Measurements from ENCODE around the gene IFI6. TPM values are rescaled to one million over a fixed set of nuclear protein-coding genes. Genes with fewer than 3 reads are reported as not detected.
A peak's percentile ranks its signal among the peaks of the same experiment; 100 is the strongest.

IFI6 gene
- total RNA-seq, 1 experiment from 2014 or later, result 14.8 TPM

DNA sequence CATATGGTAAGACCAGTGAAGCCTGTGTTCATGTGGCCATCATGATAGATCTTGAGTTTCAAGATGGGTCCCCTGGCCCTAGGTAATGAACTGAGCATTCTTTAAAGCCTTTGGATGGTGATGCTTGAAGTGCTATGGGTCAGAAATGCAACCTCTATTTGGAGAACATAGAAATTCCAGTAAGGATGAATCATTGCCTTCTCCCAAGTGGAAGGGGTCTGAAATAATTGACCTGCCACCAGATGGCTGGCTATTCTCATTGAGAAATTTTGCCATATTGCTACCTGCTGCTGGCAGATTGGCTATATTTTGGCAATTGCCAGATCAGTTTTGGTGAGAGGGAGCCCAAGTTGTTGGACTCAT lies 739 bp upstream of the IFI6 start:
- peak overlapping the region; percentile 77 for H3K4me2 ChIP-seq (ENCODE audit: low read length)
- CTCF ChIA-PET, result interaction anchor here (0.8 to 1.1 kb wide), 4 partner anchors 10 to 1205 kb away, joined by 3 to 4 read pairs (median 3); no protein-coding TSS in a partner anchor

DNA sequence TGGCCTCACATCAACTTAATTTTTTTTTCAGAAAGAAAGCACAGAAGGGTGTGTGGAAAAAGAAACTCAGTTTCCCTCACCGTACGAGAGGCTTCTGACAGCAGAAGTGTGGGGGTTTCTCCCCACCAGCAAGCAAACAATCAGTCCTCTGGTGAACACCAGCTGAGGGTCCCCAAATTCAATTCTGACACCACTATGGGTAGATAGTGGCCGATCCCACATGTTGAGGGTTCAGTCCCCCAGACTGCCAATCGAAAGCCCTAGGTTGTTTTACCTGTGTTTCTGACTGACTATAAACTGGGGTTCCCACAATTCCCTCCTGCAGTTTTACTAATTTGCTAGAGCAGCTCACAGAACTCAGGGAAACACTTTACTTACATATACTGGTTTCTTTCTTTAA lies 2.1 kb downstream of the IFI6 start:
- Histone ChIP-seq H3K27ac (ENCODE audit: low read depth, low read length) (no peak overlapping the region), H3K9me3 (ENCODE audit: control insufficient read depth in 1 of 2, insufficient read depth in 1 of 2, low read depth in 1 of 2, low read length in 2 of 2) (no peaks in the 10 kb centered on the region), H4K20me1 (ENCODE audit: insufficient read depth) (no peaks in the 10 kb centered on the region), H3K9ac (ENCODE audit: low read length) (no peak overlapping the region), H3K4me1 (ENCODE audit: control insufficient read depth in 1 of 2, insufficient read depth in 2 of 2, low read length in 2 of 2) (peaks cover 28 to 57% of the 10 kb centered on the region in 2 experiments), H3K9me2 (ENCODE audit: insufficient read depth) (no peaks in the 10 kb centered on the region), H2AFZ (ENCODE audit: low read depth, low read length, poor library complexity, severe bottlenecking) (peak overlapping the region; percentile 66), H3K79me2 (ENCODE audit: insufficient read depth, low read length) (no peaks in the 10 kb centered on the region), H3K4me2 (ENCODE audit: low read length) (peak overlapping the region; percentile 81; the same call in 1 of the 2 replicates), H3K36me3 (ENCODE audit: control insufficient read depth in 1 of 2, insufficient read depth in 2 of 2, low read length in 2 of 2) (no peaks in the 10 kb centered on the region), H3K4me3 (replicated peaks in 1 of 2; ENCODE audit: low read depth in 1 of 2, low read length in 2 of 2) (no peak overlapping the region), H3K27me3 (ENCODE audit: insufficient read depth, low read length) (no peaks in the 10 kb centered on the region)
- DNase-seq (ENCODE audit: low read depth, low spot score) (no peak), ATAC-seq (no peak)
- BruUV-seq (replicated peaks), result no TSS peak
- RAD21 ChIA-PET (ENCODE audit: low non-redundant PET in 1 of 2, low total read pairs in 2 of 2, uncharacterized antibody in 2 of 2, unreplicated experiment in 2 of 2), result interaction anchor here in 1 of 2 experiments (0.6 kb wide), 1 partner anchor 188 kb away, joined by 3 read pairs; no protein-coding TSS in a partner anchor
- POLR2A ChIA-PET, result interaction anchor here (1.2 kb wide), 1 partner anchor 61 kb away, joined by 3 read pairs; no protein-coding TSS in a partner anchor
- intact Hi-C loops (cut with micrococcal nuclease), result loop anchor here (5.0 kb wide), 1 partner anchor 162 kb away; the partner anchor contains the start of gene PPP1R8
- CTCF ChIA-PET, result interaction anchor here (0.6 to 1.9 kb wide), 21 partner anchors 9 to 1207 kb away, joined by 3 to 11 read pairs (median 4); partner anchors contain the start of genes FAM76A, PPP1R8 and STX12
- TF ChIP-seq SIN3A (IDR thresholded peaks at IDR 0.05; ENCODE audit: low read depth) (no peak), ZNF274 (IDR thresholded peaks at IDR 0.05; ENCODE audit: low read depth, low read length) (no peak), EZH2phosphoT487 (IDR thresholded peaks at IDR 0.05; ENCODE audit: borderline replicate concordance) (no peak), TCF7L2 (IDR thresholded peaks at IDR 0.05; ENCODE audit: borderline replicate concordance, extremely low read depth, insufficient read depth, insufficient read length) (no peak), SRF (IDR thresholded peaks at IDR 0.05; ENCODE audit: low read depth) (no peak), ELF1 (IDR thresholded peaks at IDR 0.05; ENCODE audit: borderline replicate concordance, low read depth) (no peak), FOSL1 (IDR thresholded peaks at IDR 0.05; ENCODE audit: low read depth) (no peak)
- TF ChIP-seq, protein P1, sequence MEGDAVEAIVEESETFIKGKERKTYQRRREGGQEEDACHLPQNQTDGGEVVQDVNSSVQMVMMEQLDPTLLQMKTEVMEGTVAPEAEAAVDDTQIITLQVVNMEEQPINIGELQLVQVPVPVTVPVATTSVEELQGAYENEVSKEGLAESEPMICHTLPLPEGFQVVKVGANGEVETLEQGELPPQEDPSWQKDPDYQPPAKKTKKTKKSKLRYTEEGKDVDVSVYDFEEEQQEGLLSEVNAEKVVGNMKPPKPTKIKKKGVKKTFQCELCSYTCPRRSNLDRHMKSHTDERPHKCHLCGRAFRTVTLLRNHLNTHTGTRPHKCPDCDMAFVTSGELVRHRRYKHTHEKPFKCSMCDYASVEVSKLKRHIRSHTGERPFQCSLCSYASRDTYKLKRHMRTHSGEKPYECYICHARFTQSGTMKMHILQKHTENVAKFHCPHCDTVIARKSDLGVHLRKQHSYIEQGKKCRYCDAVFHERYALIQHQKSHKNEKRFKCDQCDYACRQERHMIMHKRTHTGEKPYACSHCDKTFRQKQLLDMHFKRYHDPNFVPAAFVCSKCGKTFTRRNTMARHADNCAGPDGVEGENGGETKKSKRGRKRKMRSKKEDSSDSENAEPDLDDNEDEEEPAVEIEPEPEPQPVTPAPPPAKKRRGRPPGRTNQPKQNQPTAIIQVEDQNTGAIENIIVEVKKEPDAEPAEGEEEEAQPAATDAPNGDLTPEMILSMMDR (IDR thresholded peaks at IDR 0.05 in 2 of 3, conservative IDR thresholded peaks at IDR 0.05 in 1 of 3; ENCODE audit: borderline replicate concordance in 1 of 3, insufficient read depth in 1 of 3, low read depth in 2 of 3, low read length in 2 of 3), result no peak
- TF ChIP-seq, protein P2, sequence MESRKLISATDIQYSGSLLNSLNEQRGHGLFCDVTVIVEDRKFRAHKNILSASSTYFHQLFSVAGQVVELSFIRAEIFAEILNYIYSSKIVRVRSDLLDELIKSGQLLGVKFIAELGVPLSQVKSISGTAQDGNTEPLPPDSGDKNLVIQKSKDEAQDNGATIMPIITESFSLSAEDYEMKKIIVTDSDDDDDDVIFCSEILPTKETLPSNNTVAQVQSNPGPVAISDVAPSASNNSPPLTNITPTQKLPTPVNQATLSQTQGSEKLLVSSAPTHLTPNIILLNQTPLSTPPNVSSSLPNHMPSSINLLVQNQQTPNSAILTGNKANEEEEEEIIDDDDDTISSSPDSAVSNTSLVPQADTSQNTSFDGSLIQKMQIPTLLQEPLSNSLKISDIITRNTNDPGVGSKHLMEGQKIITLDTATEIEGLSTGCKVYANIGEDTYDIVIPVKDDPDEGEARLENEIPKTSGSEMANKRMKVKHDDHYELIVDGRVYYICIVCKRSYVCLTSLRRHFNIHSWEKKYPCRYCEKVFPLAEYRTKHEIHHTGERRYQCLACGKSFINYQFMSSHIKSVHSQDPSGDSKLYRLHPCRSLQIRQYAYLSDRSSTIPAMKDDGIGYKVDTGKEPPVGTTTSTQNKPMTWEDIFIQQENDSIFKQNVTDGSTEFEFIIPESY (IDR thresholded peaks at IDR 0.05; ENCODE audit: extremely low read depth, insufficient replicate concordance, low read length), result no peak
- TF ChIP-seq, protein P3, sequence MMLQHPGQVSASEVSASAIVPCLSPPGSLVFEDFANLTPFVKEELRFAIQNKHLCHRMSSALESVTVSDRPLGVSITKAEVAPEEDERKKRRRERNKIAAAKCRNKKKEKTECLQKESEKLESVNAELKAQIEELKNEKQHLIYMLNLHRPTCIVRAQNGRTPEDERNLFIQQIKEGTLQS (IDR thresholded peaks at IDR 0.05), result no peak
- TF ChIP-seq, protein P4, sequence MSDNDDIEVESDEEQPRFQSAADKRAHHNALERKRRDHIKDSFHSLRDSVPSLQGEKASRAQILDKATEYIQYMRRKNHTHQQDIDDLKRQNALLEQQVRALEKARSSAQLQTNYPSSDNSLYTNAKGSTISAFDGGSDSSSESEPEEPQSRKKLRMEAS (IDR thresholded peaks at IDR 0.05), result no peak

More for the DNA sequence above, 739 bp upstream of the IFI6 start:
- H2AFZ ChIP-seq (ENCODE audit: low read depth, low read length, poor library complexity, severe bottlenecking), result peak overlapping the region; percentile 59
- no peaks in the 10 kb centered on the region for H4K20me1 ChIP-seq (ENCODE audit: insufficient read depth)
- intact Hi-C loops (cut with micrococcal nuclease), result loop anchor here (5.0 kb wide), 1 partner anchor 160 kb away; the partner anchor contains the start of gene PPP1R8
- H3K4me3 ChIP-seq (replicated peaks in 1 of 2; ENCODE audit: low read depth in 1 of 2, low read length in 2 of 2), result peak overlapping the region; percentile 41 to 56
- H3K36me3 ChIP-seq (ENCODE audit: control insufficient read depth in 1 of 2, insufficient read depth in 2 of 2, low read length in 2 of 2), result no peaks in the 10 kb centered on the region
- peaks cover 12 to 40% of the 10 kb centered on the region in 2 experiments; a peak in 3 of 4 replicates for H3K4me1 ChIP-seq (ENCODE audit: control insufficient read depth in 1 of 2, insufficient read depth in 2 of 2, low read length in 2 of 2)
- peak; percentile 13; the same call in 1 of the 2 replicates for TF ChIP-seq SP1 (IDR thresholded peaks at IDR 0.05; ENCODE audit: low read depth)
- no peak for TF ChIP-seq EGR1 (IDR thresholded peaks at IDR 0.05; ENCODE audit: low read depth)
- H3K9me2 ChIP-seq (ENCODE audit: insufficient read depth), result no peaks in the 10 kb centered on the region
- peak overlapping the region; percentile 50 for H3K27ac ChIP-seq (ENCODE audit: low read depth, low read length)
- RAD21 ChIA-PET (ENCODE audit: low non-redundant PET in 1 of 2, low total read pairs in 2 of 2, uncharacterized antibody in 2 of 2, unreplicated experiment in 2 of 2), result interaction anchor here in 1 of 2 experiments (1.1 to 1.3 kb wide), 2 partner anchors 53 to 66 kb away, joined by 3 read pairs; partner anchors contain the start of gene FAM76A
- H3K9ac ChIP-seq (ENCODE audit: low read length), result peak overlapping the region; percentile 34
- no peaks in the 10 kb centered on the region for H3K9me3 ChIP-seq (ENCODE audit: control insufficient read depth in 1 of 2, insufficient read depth in 1 of 2, low read depth in 1 of 2, low read length in 2 of 2)
- no peaks in the 10 kb centered on the region for H3K27me3 ChIP-seq (ENCODE audit: insufficient read depth, low read length)
- no TSS peak for BruUV-seq (replicated peaks)
- no peak for DNase-seq (ENCODE audit: low read depth, low spot score)
- no peaks in the 10 kb centered on the region for H3K79me2 ChIP-seq (ENCODE audit: insufficient read depth, low read length)
- POLR2A ChIA-PET, result interaction anchor here (0.8 to 2.0 kb wide), 8 partner anchors 13 to 158 kb away, joined by 3 to 7 read pairs (median 3); partner anchors contain the start of genes FAM76A, PPP1R8 and STX12
- 0 out of 2 replicates have a peak, but pooled peaks have one; percentile 2 for ATAC-seq

All from HCT116 (cell line).